SU-DHL-6 (cell line): ENCODE results near the gene PDE2A.

ENCODE experiments used
- H2AFZ ChIP-seq: fragments of 200-600 bp; sonication (generic); 2 replicates; pipeline ENCODE4 v1.6.1; 2014; ENCODE audit warnings: low read depth, mild to moderate bottlenecking, moderate library complexity, mixed read lengths, antibody characterized with exemption, low read length; ENCODE audit not compliant: severe bottlenecking
- H3F3A ChIP-seq: fragments of 200-600 bp; shearing (Covaris generic); 2 replicates; pipeline ENCODE4 v1.6.0; 2016; ENCODE audit warnings: antibody characterized with exemption, mild to moderate bottlenecking; ENCODE audit not compliant: insufficient read depth
- H3K27ac ChIP-seq: fragments of 200-600 bp; sonication (generic); 2 replicates; pipeline ENCODE4 v1.5.1; 2016; ENCODE audit warnings: low read depth, mild to moderate bottlenecking, low read length, moderate library complexity, mixed read lengths
- H3K27me3 ChIP-seq: fragments of 200-600 bp; sonication (generic), shearing (Covaris generic); 2 replicates; pipeline ENCODE4 v1.6.0; 2014; ENCODE audit warnings: mild to moderate bottlenecking, low read length
- H3K36me3 ChIP-seq: fragments of 200-600 bp; sonication (generic); 2 replicates; pipeline ENCODE4 v1.6.1; 2014; ENCODE audit warnings: mild to moderate bottlenecking, low read length, mixed read lengths
- H3K4me2 ChIP-seq: fragments of 300-600, 200-600 bp; shearing (Covaris generic), sonication (generic); 2 replicates; pipeline ENCODE4 v1.6.0; 2014; ENCODE audit warnings: low read length, low read depth, mild to moderate bottlenecking; ENCODE audit not compliant: poor library complexity, severe bottlenecking
- H3K4me3 ChIP-seq: fragments of 200-600 bp; sonication (generic); 2 replicates; pipeline ENCODE4 v1.5.1; 2014; ENCODE audit warnings: antibody characterized with exemption, low read length, mild to moderate bottlenecking, mixed read lengths; ENCODE audit not compliant: insufficient read depth, poor library complexity, severe bottlenecking
- H3K79me2 ChIP-seq: fragments of 200-600 bp; sonication (generic); 2 replicates; pipeline ENCODE4 v1.6.1; 2014; ENCODE audit warnings: mild to moderate bottlenecking, low read length, moderate library complexity; ENCODE audit not compliant: insufficient read depth
- H3K9ac ChIP-seq: fragments of 200-600 bp; sonication (generic); 2 replicates; pipeline ENCODE4 v1.7.0; 2014; ENCODE audit warnings: mild to moderate bottlenecking, low read length
- H3K9me2 ChIP-seq: fragments of 200-600 bp; sonication (generic); replicated peaks from 2 replicates; pipeline ENCODE4 v1.6.1; 2014; ENCODE audit warnings: low read length; ENCODE audit not compliant: insufficient read depth
- H3K9me3 ChIP-seq: fragments of 200-600 bp; sonication (generic); 2 replicates; pipeline ENCODE4 v1.6.1; 2014; ENCODE audit warnings: low read length, mixed read lengths; ENCODE audit not compliant: insufficient read depth
- H4K20me1 ChIP-seq: fragments of 200-600 bp; sonication (generic); 2 replicates; pipeline ENCODE4 v1.6.1; 2014; ENCODE audit warnings: low read depth, mild to moderate bottlenecking, antibody characterized with exemption, low read length, moderate library complexity, mixed read lengths
- CTCF ChIP-seq: fragments of 200-600 bp; sonication (generic); IDR thresholded peaks from one replicate; pipeline ENCODE4 v1.5.1; 2017; ENCODE audit warnings: antibody characterized with exemption, mild to moderate bottlenecking, low read length, moderate library complexity; ENCODE audit not compliant: insufficient read depth, poor library complexity, severe bottlenecking
- EZH2phosphoT487 ChIP-seq: fragments of 200-600 bp; sonication (generic), shearing (Covaris generic); conservative IDR thresholded peaks from 2 replicates; pipeline ENCODE4 v1.6.1; 2018; ENCODE audit warnings: mild to moderate bottlenecking, antibody characterized with exemption, low read length, moderate library complexity, mixed read lengths

The PDE2A gene

GRCh38 chr11:72685560-72686480 lies 11.6 kb upstream of the PDE2A start:
- Histone ChIP-seq H3K79me2 (no peaks in the 10 kb centered on the region), H3K9me2 (no peaks in the 10 kb centered on the region), H2AFZ (no peak overlapping the region), H3K27me3 (no peaks in the 10 kb centered on the region), H3F3A (no peaks in the 10 kb centered on the region), H3K27ac (no peak overlapping the region), H3K9ac (no peak overlapping the region), H3K4me3 (no peak overlapping the region), H3K36me3 (no peaks in the 10 kb centered on the region), H4K20me1 (no peaks in the 10 kb centered on the region), H3K4me2 (no peak overlapping the region), H3K9me3 (no peaks in the 10 kb centered on the region)
- TF ChIP-seq CTCF (no peak), EZH2phosphoT487 (no peak)

- Histone ChIP-seq H3K27ac (no peak overlapping the region), H3K9me3 (no peaks in the 10 kb centered on the region), H3K9me2 (no peaks in the 10 kb centered on the region), H2AFZ (no peak overlapping the region), H3K79me2 (no peaks in the 10 kb centered on the region), H3K4me3 (no peak overlapping the region), H3K27me3 (no peaks in the 10 kb centered on the region), H3K4me2 (no peak overlapping the region), H3K9ac (no peak overlapping the region), H3F3A (no peaks in the 10 kb centered on the region), H4K20me1 (no peaks in the 10 kb centered on the region), H3K36me3 (no peaks in the 10 kb centered on the region)
- TF ChIP-seq CTCF (peak; percentile 34), EZH2phosphoT487 (no peak)
Observed at GRCh38 chr11:72684236-72684912, 10.2 kb upstream of the PDE2A start.

DNA sequence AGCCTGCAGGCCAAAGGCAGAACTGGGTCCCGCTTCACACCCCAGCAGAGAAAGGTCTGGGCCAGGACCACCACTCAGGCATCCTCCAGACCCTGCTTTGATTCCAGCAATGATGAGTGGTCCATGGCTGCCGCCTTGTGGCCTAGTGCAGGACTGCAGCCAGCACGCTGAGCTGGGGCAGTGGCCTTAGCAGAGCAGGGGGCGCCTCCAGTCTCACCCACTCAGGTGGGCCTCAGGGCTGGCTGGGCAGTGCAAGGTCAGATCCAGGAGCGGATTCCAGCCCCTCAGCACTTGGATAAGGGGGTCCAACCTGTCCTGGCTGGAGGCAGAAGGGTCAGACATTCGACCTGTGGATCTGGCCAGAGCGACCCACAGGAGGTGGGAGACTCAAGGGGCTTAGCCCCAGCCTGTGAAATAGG lies 9.6 kb upstream of the PDE2A start:
- Histone ChIP-seq H3F3A (no peaks in the 10 kb centered on the region), H2AFZ (no peak overlapping the region), H3K4me2 (no peak overlapping the region), H3K27me3 (no peaks in the 10 kb centered on the region), H3K27ac (no peak overlapping the region), H3K36me3 (no peaks in the 10 kb centered on the region), H3K4me3 (no peak overlapping the region), H3K9me3 (no peaks in the 10 kb centered on the region), H3K79me2 (no peaks in the 10 kb centered on the region), H3K9me2 (no peaks in the 10 kb centered on the region), H3K9ac (no peak overlapping the region), H4K20me1 (no peaks in the 10 kb centered on the region)
- TF ChIP-seq EZH2phosphoT487 (no peak), CTCF (peak; percentile 94)
